BJ (cell line): ENCODE data around the gene TSC2. TPM values are rescaled to one million over a fixed set of nuclear protein-coding genes. Genes with fewer than 3 reads are reported as not detected.
"Not testable (repeated sequence)": the region's sequence is repeated elsewhere in the genome, so short reads cannot be mapped to it uniquely, and the experiment has no call there.

ENCODE experiments used
- CTCF ChIA-PET: fragments of 350-600 bp; formaldehyde crosslinking; extraction: SDS; loops from one replicate; lab custom pipeline; 2021; ENCODE audit warnings: antibody characterized with exemption, inconsistent platforms; lab: Yijun Ruan, JAX
- POLR2A ChIA-PET: fragments of 300-600 bp; sonication (Branson Sonifier 250); formaldehyde crosslinking; extraction: SDS; loops from one replicate; lab custom pipeline; 2021; ENCODE audit warnings: antibody characterized with exemption; lab: Charles Lee
- DNase-seq: peaks from one replicate; pipeline ENCODE4 v3.0.0-alpha.2; 2011; ENCODE audit warnings: low read depth
- H3K27me3 ChIP-seq: 2 replicates; pipeline ENCODE4 v1.6.0; 2011; ENCODE audit warnings: low read length; ENCODE audit not compliant: control insufficient read depth, insufficient read depth
- H3K36me3 ChIP-seq: 2 replicates; pipeline ENCODE4 v1.5.1; 2011; ENCODE audit warnings: low read length; ENCODE audit not compliant: control insufficient read depth, insufficient read depth
- H3K4me3 ChIP-seq: 2 replicates; pipeline ENCODE4 v1.5.1; 2011; ENCODE audit warnings: low read depth, mild to moderate bottlenecking, control low read depth, low read length
- polyA plus RNA-seq: library from polyadenylated mRNA; depleted of rRNA; stranded (reverse); fragments of >200 nt; gene quantifications from 2 replicates; pipeline ENCODE4 v1.2.3, GENCODE V29; 2011

TSC2 gene
- polyA plus RNA-seq, 1 experiment, result 66.3 TPM

GRCh38 chr16:2108446-2109270 lies 60.9 kb downstream of the TSC2 start:
- peaks cover 18% of the 10 kb centered on the region for H3K36me3 ChIP-seq
- CTCF ChIA-PET, H3K4me3 ChIP-seq, H3K27me3 ChIP-seq, DNase-seq, POLR2A ChIA-PET: not testable (repeated sequence)

GRCh38 chr16:2109271-2109580 lies 61.4 kb downstream of the TSC2 start:
- not testable (repeated sequence) for H3K4me3 ChIP-seq

GRCh38 chr16:2109872-2110271 lies 62.1 kb downstream of the TSC2 start:
- DNase-seq, POLR2A ChIA-PET, CTCF ChIA-PET, H3K4me3 ChIP-seq, H3K27me3 ChIP-seq: not testable (repeated sequence)
- H3K36me3 ChIP-seq, result peaks cover 22% of the 10 kb centered on the region

More at GRCh38 chr16:2109271-2109580, 61.4 kb downstream of the TSC2 start:
- H3K27me3 ChIP-seq, DNase-seq, CTCF ChIA-PET, POLR2A ChIA-PET: not testable (repeated sequence)
- peaks cover 21% of the 10 kb centered on the region for H3K36me3 ChIP-seq

GRCh38 chr16:2110332-2111008 lies 62.7 kb downstream of the TSC2 start:
- POLR2A ChIA-PET, CTCF ChIA-PET, H3K27me3 ChIP-seq, DNase-seq, H3K4me3 ChIP-seq: not testable (repeated sequence)
- H3K36me3 ChIP-seq, result peaks cover 23% of the 10 kb centered on the region

DNA sequence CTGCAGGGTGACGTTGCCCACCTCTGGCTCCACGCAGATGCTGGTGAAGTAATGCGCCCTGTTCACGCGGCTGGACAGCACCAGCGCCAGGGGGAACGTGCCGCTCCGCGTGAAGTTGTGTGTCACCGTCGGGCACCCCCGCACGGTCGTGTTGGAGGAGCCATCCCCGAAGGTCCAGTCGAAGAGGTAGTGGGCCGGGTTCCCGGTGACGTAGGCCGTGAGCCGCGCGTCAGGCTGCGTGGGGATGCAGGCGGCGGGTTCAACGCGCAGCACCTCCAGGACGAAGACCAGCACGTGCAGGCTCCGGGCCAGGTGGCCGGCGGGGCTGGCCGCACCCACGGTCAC lies 63.2 kb downstream of the TSC2 start:
- DNase-seq, POLR2A ChIA-PET, H3K4me3 ChIP-seq, H3K27me3 ChIP-seq, CTCF ChIA-PET: not testable (repeated sequence)
- H3K36me3 ChIP-seq, result peaks cover 22% of the 10 kb centered on the region

GRCh38 chr16:2111412-2112335 lies 63.9 kb downstream of the TSC2 start:
- H3K27me3 ChIP-seq, CTCF ChIA-PET, H3K4me3 ChIP-seq, DNase-seq, POLR2A ChIA-PET: not testable (repeated sequence)
- peaks cover 22% of the 10 kb centered on the region for H3K36me3 ChIP-seq

DNA sequence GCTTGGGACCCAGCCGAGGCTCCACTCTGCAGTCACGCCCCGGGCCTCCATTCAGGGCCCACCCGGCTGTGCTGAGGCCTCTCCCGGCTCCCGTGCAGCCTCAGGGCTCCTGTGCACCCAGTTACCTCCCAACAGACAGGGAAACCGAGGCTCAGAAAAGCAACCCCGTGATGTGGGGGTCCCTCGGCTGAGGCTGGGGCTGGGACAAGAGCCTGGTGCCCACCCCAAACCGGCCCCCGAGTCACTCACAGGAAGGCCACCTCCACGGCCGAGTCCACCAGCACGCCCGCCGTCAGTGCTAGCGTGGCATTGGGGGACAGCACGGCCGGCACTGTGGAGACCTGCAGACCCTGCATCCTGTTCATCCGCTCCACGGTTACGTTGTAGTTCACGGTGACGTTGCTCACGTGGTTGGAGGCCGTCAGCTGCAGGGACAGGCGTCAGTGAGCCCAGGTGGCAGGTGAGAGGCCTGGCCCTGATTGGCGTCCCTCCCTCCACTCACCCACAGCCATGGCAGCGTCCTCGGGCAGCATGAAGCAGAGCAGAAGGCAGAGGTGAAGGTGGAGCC lies 64.8 kb downstream of the TSC2 start:
- DNase-seq, CTCF ChIA-PET, H3K4me3 ChIP-seq, H3K27me3 ChIP-seq, POLR2A ChIA-PET: not testable (repeated sequence)
- peaks cover 22% of the 10 kb centered on the region for H3K36me3 ChIP-seq

GRCh38 chr16:2114225-2114624 lies 66.4 kb downstream of the TSC2 start:
- CTCF ChIA-PET, H3K4me3 ChIP-seq, DNase-seq, POLR2A ChIA-PET, H3K27me3 ChIP-seq: not testable (repeated sequence)
- H3K36me3 ChIP-seq, result peaks cover 16% of the 10 kb centered on the region

- H3K36me3 ChIP-seq, result peaks cover 15% of the 10 kb centered on the region
- CTCF ChIA-PET, H3K27me3 ChIP-seq, DNase-seq, POLR2A ChIA-PET, H3K4me3 ChIP-seq: not testable (repeated sequence)
Measured at GRCh38 chr16:2114885-2115590, 67.3 kb downstream of the TSC2 start.
